Measurements from ENCODE around the gene HTATIP2. TPM values are rescaled to one million over a fixed set of nuclear protein-coding genes. Genes with fewer than 3 reads are reported as not detected.

HTATIP2 gene
- total RNA-seq, 2 experiments from 2014 or later: 13.9 TPM; not detected in 1

DNA sequence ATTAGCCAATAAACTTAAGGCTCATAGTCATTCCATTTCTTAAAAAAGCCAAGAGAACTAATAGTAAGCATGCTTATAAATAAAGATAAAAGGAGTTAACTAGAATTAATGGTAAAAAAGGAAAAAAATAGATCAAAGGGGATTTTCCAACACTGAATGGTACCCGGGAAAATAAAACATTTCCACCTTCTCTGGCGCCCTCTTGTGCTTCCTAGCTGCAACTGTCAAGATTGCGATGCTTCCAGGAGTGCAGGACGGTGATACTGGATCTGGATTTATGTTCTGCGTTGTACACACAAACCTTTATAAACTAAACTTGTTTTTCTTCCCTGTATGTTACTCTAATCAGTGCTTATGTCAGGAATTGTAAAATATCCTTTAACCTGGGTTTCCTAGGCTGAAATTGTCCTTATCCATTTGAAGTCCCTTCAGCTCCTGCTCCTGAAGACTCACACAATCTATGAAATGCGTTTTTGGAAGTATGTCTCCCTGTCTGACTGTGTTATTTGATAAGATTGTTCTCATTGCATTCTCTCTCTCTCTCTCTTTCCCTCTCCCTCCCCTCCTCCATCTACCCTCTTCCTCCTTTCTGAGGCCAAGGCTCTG is 9.6 kb upstream of the HTATIP2 start:
- Histone ChIP-seq H3K79me2 (ENCODE audit: insufficient read depth, low read depth, low read length) (no peaks in the 10 kb centered on the region), H3K4me1 (ENCODE audit: insufficient read depth, low read length, poor library complexity, severe bottlenecking) (no peaks in the 10 kb centered on the region), H4K20me1 (ENCODE audit: insufficient read depth, low read length) (no peaks in the 10 kb centered on the region), H2AFZ (ENCODE audit: low read length) (peak overlapping the region; percentile 21; the same call in 1 of the 2 replicates), H3K4me3 (ENCODE audit: low read depth, low read length, poor library complexity, severe bottlenecking) (no peak overlapping the region), H3K9me2 (ENCODE audit: insufficient read depth, low read length) (no peaks in the 10 kb centered on the region), H3K4me2 (ENCODE audit: low read length) (no peak overlapping the region), H3K9me3 (ENCODE audit: low read length) (no peaks in the 10 kb centered on the region), H3K27ac (ENCODE audit: low read depth, low read length, poor library complexity, severe bottlenecking) (no peak overlapping the region), H3K36me3 (ENCODE audit: insufficient read depth, low read length) (no peaks in the 10 kb centered on the region)
- ChIA-PET CTCF (ENCODE audit: unreplicated experiment) (no interaction called here), POLR2A (interaction anchor here (1.2 kb wide), 1 partner anchor 73 kb away, joined by 4 read pairs; no protein-coding TSS in a partner anchor)
- no peak for TF ChIP-seq EZH2phosphoT487 (IDR thresholded peaks at IDR 0.05; ENCODE audit: borderline replicate concordance, low read depth, low read length)
- TF ChIP-seq, protein P1, sequence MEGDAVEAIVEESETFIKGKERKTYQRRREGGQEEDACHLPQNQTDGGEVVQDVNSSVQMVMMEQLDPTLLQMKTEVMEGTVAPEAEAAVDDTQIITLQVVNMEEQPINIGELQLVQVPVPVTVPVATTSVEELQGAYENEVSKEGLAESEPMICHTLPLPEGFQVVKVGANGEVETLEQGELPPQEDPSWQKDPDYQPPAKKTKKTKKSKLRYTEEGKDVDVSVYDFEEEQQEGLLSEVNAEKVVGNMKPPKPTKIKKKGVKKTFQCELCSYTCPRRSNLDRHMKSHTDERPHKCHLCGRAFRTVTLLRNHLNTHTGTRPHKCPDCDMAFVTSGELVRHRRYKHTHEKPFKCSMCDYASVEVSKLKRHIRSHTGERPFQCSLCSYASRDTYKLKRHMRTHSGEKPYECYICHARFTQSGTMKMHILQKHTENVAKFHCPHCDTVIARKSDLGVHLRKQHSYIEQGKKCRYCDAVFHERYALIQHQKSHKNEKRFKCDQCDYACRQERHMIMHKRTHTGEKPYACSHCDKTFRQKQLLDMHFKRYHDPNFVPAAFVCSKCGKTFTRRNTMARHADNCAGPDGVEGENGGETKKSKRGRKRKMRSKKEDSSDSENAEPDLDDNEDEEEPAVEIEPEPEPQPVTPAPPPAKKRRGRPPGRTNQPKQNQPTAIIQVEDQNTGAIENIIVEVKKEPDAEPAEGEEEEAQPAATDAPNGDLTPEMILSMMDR (conservative IDR thresholded peaks at IDR 0.05; ENCODE audit: low read length): peak; percentile 90
- BruUV-seq (replicated peaks): no TSS peak
- DNase-seq (ENCODE audit: low spot score): peak; percentile 35
- intact Hi-C loops (cut with micrococcal nuclease; ENCODE audit: unreplicated experiment): loop anchor here (1.0 to 10.0 kb wide), 2 partner anchors 226 to 419 kb away; no protein-coding TSS in a partner anchor

- no peaks in the 10 kb centered on the region for H3K9me3 ChIP-seq (ENCODE audit: low read length)
- POLR2A ChIA-PET: interaction anchor here (0.5 to 0.7 kb wide), 2 partner anchors 56 to 412 kb away, joined by 3 read pairs; no protein-coding TSS in a partner anchor
- no peak overlapping the region for H3K27ac ChIP-seq (ENCODE audit: low read depth, low read length, poor library complexity, severe bottlenecking)
- no peak overlapping the region for H3K4me2 ChIP-seq (ENCODE audit: low read length)
- no peak overlapping the region for H3K4me3 ChIP-seq (ENCODE audit: low read depth, low read length, poor library complexity, severe bottlenecking)
- H3K36me3 ChIP-seq (ENCODE audit: insufficient read depth, low read length): no peaks in the 10 kb centered on the region
- H3K9me2 ChIP-seq (ENCODE audit: insufficient read depth, low read length): no peaks in the 10 kb centered on the region
- no peak overlapping the region for H2AFZ ChIP-seq (ENCODE audit: low read length)
- no peaks in the 10 kb centered on the region for H3K4me1 ChIP-seq (ENCODE audit: insufficient read depth, low read length, poor library complexity, severe bottlenecking)
- CTCF ChIA-PET (ENCODE audit: unreplicated experiment): no interaction called here
- no peaks in the 10 kb centered on the region for H4K20me1 ChIP-seq (ENCODE audit: insufficient read depth, low read length)
- H3K79me2 ChIP-seq (ENCODE audit: insufficient read depth, low read depth, low read length): no peaks in the 10 kb centered on the region
- intact Hi-C loops (cut with micrococcal nuclease; ENCODE audit: unreplicated experiment): loop anchor here (10.0 kb wide), 1 partner anchor 421 kb away; no protein-coding TSS in a partner anchor
- DNase-seq (ENCODE audit: low spot score): peak; percentile 35
- BruUV-seq (replicated peaks): no TSS peak
- TF ChIP-seq, protein P1 (conservative IDR thresholded peaks at IDR 0.05; ENCODE audit: low read length): peak; percentile 74
- no peak for TF ChIP-seq EZH2phosphoT487 (IDR thresholded peaks at IDR 0.05; ENCODE audit: borderline replicate concordance, low read depth, low read length)
Measured at GRCh38 chr11:20355221-20356219, 8.0 kb upstream of the HTATIP2 start.
